ENCODE data around the gene SERPINB6. TPM values are rescaled to one million over a fixed set of nuclear protein-coding genes. Genes with fewer than 3 reads are reported as not detected.

SERPINB6 gene
- total RNA-seq, 6 experiments from 2014 or later, result 27.0 to 48.5 (median 38.7) TPM

- H3K9me3 ChIP-seq, result no peaks in the 10 kb centered on the region
- peak in 3 of 4 donors; percentile 11 to 26 (median 16) for ATAC-seq
- peak; percentile 43 to 70 (median 53) for TF ChIP-seq CTCF (IDR thresholded peaks at IDR 0.05)
- no peak for TF ChIP-seq POLR2A (IDR thresholded peaks at IDR 0.05)
- DNase-seq, result peak in 1 of 3 donors; percentile 59
- peak overlapping the region; percentile 3 to 95 (median 41) for H3K27ac ChIP-seq
- peak overlapping the region in 1 of 3 donors; percentile 92 for H3K4me3 ChIP-seq
- H3K36me3 ChIP-seq, result peaks cover 0 to 18% (median 0%) of the 10 kb centered on the region in 4 donors
- intact Hi-C loops (cut with DNase I), result no loop called here
- peaks cover 0 to 32% (median 11%) of the 10 kb centered on the region in 4 donors for H3K4me1 ChIP-seq
- 47% methylated on average over 2 of the region's 2 CpGs for WGBS (ENCODE audit: insufficient coverage, low coverage, low lambda C conversion rate, missing lambda C conversion rate)
- H3K27me3 ChIP-seq, result no peaks in the 10 kb centered on the region
Observed at GRCh38 chr6:3001773-3002293, 30.5 kb upstream of the SERPINB6 start.

DNA sequence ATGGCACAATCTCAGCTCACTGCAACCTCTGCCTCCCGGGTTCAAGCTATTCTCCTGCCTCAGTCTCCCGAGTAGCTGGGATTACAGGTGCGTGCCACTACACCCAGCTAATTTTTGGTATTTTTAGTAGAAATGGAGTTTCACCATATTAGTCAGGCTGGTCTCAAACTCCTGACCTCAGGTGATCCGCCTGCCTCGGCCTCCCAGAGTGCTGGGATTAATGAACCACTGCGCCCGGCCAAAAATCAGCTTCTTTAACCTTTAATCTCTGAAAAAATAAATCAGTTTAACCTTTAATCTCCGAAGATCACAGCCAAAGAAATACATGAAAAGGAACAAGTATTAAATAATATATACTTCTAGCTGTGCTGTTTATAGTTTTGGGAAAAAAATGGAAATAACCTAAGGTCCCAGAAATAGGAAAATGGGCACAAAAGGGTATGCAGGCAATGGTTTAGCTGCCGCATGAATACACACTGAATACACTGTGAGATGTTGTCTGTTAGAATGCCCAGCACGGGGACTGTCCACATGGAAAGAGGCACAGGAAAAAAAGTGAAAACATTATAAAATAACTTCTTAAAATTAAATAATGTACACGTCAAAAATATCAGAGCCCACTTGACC, 29.9 kb upstream of the SERPINB6 start:
- TF ChIP-seq POLR2A (IDR thresholded peaks at IDR 0.05) (no peak), CTCF (IDR thresholded peaks at IDR 0.05) (no peak)
- Histone ChIP-seq H3K4me3 (peak overlapping the region; percentile 85 to 92 (median 90)), H3K4me1 (peaks cover 0 to 32% (median 11%) of the 10 kb centered on the region in 4 donors), H3K27me3 (no peaks in the 10 kb centered on the region), H3K9me3 (no peaks in the 10 kb centered on the region), H3K27ac (peak overlapping the region; percentile 41 to 95 (median 89)), H3K36me3 (peaks cover 0 to 12% (median 0%) of the 10 kb centered on the region in 4 donors)
- WGBS (ENCODE audit: insufficient coverage, low coverage, low lambda C conversion rate, missing lambda C conversion rate), result 23% methylated on average over 11 of the region's 11 CpGs
- intact Hi-C loops (cut with DNase I), result no loop called here
- no peak for ATAC-seq
- DNase-seq, result peak in 1 of 3 donors; percentile 63

DNA sequence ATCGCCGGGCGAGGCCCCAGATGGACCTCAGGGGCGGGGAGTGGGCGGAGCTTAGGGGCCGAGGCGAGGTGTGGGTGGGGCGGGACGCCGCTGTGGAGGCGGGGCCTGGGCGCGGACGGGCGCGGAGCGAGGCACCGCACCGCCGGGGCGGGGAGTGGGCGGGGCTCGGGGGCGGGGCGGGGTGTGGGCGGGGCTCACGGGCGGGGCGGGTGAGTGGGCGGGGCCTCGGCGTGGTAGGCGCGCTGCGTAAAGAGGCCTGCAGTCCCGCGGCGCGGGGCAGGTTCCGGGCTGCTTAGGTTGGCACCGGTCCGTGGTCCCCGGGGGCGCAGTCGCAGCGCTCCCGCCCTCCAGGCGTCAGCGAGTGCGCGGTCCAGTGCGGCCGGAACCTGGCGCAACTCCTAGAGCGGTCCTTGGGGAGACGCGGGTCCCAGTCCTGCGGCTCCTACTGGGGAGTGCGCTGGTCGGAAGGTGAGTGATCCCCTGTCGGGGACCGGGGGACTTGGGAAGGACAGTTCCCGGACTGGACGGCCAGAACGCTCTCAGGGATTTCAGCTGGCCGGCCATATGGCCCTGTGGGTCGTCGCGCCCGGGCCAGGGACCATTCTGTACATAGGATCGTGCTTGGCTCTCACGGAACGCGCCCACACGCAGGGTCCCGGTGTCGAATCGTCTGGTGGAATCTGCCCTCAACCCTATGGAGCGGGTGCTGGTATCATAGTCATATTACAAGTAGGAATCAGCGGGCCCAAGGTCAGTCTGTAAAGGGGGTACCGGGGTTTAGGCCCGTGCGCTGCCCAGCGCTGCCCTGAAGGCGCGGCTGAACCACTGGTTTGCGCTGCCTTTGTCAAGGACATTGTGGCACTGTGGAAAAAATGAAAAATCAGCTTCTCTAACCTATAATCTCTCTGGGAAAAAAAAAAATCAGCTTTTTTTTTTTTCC, 28.5 kb upstream of the SERPINB6 start, which contains the start of gene NQO2:
NQO2 (plus strand) TSS at position 277 of the 940 bp plus-strand sequence. CDS start 6,659 bp downstream, outside the sequence.
- peak within 1 kb of the TSS; percentile 85 to 92 (median 90) for H3K4me3 ChIP-seq
- 9% methylated on average over 15 of the region's 87 CpGs for WGBS (ENCODE audit: insufficient coverage, low coverage, low lambda C conversion rate, missing lambda C conversion rate)
- H3K9me3 ChIP-seq, result no peaks in the 10 kb centered on the region
- peak within 1 kb of the TSS; percentile 89 to 96 (median 95) for H3K27ac ChIP-seq
- H3K27me3 ChIP-seq, result no peaks in the 10 kb centered on the region
- peaks cover 0 to 5% (median 0%) of the 10 kb centered on the region in 4 donors for H3K36me3 ChIP-seq
- ATAC-seq (peak; percentile 80 to 92 (median 86)), DNase-seq (peak; percentile 97 to 98 (median 97))
- TF ChIP-seq POLR2A (IDR thresholded peaks at IDR 0.05) (peak; percentile 92), CTCF (IDR thresholded peaks at IDR 0.05) (no peak)
- H3K4me1 ChIP-seq, result peaks cover 0 to 32% (median 11%) of the 10 kb centered on the region in 4 donors
- intact Hi-C loops (cut with DNase I), result loop anchor here in 1 of 2 donors (5.0 kb wide), 1 partner anchor 57 kb away; no protein-coding TSS in a partner anchor

DNA sequence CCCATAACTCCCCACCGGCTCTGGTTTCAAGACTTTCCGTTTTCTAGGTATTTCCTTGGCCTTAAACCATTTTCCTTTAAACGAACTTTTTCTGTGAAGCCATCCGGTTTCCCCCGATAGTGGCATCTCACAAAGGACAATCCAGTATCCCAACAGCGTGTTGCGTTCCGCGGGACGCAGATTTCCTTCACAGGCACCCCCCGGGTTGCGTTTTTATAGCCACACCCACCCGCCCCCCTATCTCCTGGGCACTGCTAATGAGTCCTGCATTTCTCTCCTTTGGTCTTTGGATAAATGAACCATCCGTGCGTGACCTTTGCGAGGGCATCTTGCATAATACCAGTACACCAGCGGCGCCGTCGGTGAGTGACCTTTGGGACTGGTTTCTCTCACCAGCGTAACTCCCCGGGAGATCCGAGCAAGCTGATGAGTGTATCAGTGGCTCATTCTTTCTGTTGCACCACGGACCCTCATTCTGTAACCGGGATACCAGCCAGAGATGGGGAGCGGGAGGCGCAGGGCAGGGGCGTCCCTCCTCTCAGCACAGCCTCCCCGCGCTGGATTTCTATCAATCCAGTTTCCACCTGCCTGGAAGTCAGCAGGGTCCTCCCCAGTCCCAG, 27.7 kb upstream of the SERPINB6 start:
- Histone ChIP-seq H3K27ac (peak overlapping the region; percentile 72 to 96 (median 78)), H3K36me3 (peaks cover 0 to under 1% (median 0%) of the 10 kb centered on the region in 4 donors), H3K27me3 (no peaks in the 10 kb centered on the region), H3K4me1 (peaks cover 0 to 32% (median 11%) of the 10 kb centered on the region in 4 donors), H3K4me3 (peak overlapping the region; percentile 35 to 53 (median 48)), H3K9me3 (no peaks in the 10 kb centered on the region)
- ATAC-seq (peak; percentile 58 to 70 (median 64)), DNase-seq (peak; percentile 86 to 91 (median 89))
- intact Hi-C loops (cut with DNase I), result loop anchor here in 1 of 2 donors (5.0 kb wide), 1 partner anchor 58 kb away; no protein-coding TSS in a partner anchor
- 1% methylated on average over 23 of the region's 30 CpGs for WGBS (ENCODE audit: insufficient coverage, low coverage, low lambda C conversion rate, missing lambda C conversion rate)
- TF ChIP-seq POLR2A (IDR thresholded peaks at IDR 0.05), result no peak
- no peak for TF ChIP-seq CTCF (IDR thresholded peaks at IDR 0.05)

Data from right lobe of liver (tissue), 6 donors.